H9 (cell line): ENCODE results near the gene ACAP1. TPM values are rescaled to one million over a fixed set of nuclear protein-coding genes. Genes with fewer than 3 reads are reported as not detected.
A peak's percentile ranks its signal among the peaks of the same experiment; 100 is the strongest.

Source experiments
- DNase-seq: peaks from one replicate; pipeline ENCODE4 v3.0.0-alpha.2; 2017
- H2AFZ ChIP-seq: one replicate; pipeline ENCODE4 v1.6.1; 2013; ENCODE audit warnings: mild to moderate bottlenecking, low read length, control low read depth, moderate library complexity
- H2AK5ac ChIP-seq: 2 replicates; pipeline ENCODE4 v1.6.1; 2013; ENCODE audit warnings: low read length, control low read depth, mixed read lengths; ENCODE audit not compliant: insufficient read length
- H2BK120ac ChIP-seq: one replicate; pipeline ENCODE4 v1.6.1; 2013; ENCODE audit warnings: low read depth, mild to moderate bottlenecking, low read length, control low read depth, inconsistent platforms; ENCODE audit not compliant: poor library complexity, severe bottlenecking
- H2BK12ac ChIP-seq: 2 replicates; pipeline ENCODE4 v1.6.1; 2013; ENCODE audit warnings: low read length, control low read depth, mixed read lengths, low read depth; ENCODE audit not compliant: insufficient read length
- H2BK15ac ChIP-seq: 2 replicates; pipeline ENCODE4 v1.6.1; 2013; ENCODE audit warnings: low read depth, low read length, control low read depth
- H2BK20ac ChIP-seq: one replicate; pipeline ENCODE4 v1.6.1; 2013; ENCODE audit warnings: low read depth, mild to moderate bottlenecking, low read length, control low read depth, inconsistent platforms; ENCODE audit not compliant: poor library complexity, severe bottlenecking
- H2BK5ac ChIP-seq: 2 replicates; pipeline ENCODE4 v1.6.1; 2013; ENCODE audit warnings: low read length, control low read depth, mixed read lengths; ENCODE audit not compliant: insufficient read length
- H3K14ac ChIP-seq: 2 replicates; pipeline ENCODE4 v1.6.1; 2013; ENCODE audit warnings: low read length, control low read depth; ENCODE audit not compliant: insufficient read depth
- H3K18ac ChIP-seq: 2 replicates; pipeline ENCODE4 v1.6.1; 2013; ENCODE audit warnings: low read depth, mild to moderate bottlenecking, mixed read lengths, low read length, control low read depth; ENCODE audit not compliant: insufficient read length
- H3K23ac ChIP-seq: 2 replicates; pipeline ENCODE4 v1.6.1; 2013; ENCODE audit warnings: low read length, control low read depth, mixed read lengths, low read depth; ENCODE audit not compliant: insufficient read length
- H3K23me2 ChIP-seq: 2 replicates; pipeline ENCODE4 v1.6.1; 2013; ENCODE audit warnings: low read depth, mild to moderate bottlenecking, mixed read lengths, low read length, control low read depth; ENCODE audit not compliant: insufficient read length, poor library complexity, severe bottlenecking
- H3K27ac ChIP-seq: 2 replicates; pipeline ENCODE4 v1.5.1; 2013; ENCODE audit warnings: low read length, control low read depth, mixed read lengths, low read depth; ENCODE audit not compliant: insufficient read length
- H3K27me3 ChIP-seq: 2 replicates; pipeline ENCODE4 v1.6.1; 2013; ENCODE audit warnings: low read length, control low read depth, inconsistent platforms; ENCODE audit not compliant: insufficient read depth
- H3K4ac ChIP-seq: 2 replicates; pipeline ENCODE4 v1.6.1; 2013; ENCODE audit warnings: low read depth, mild to moderate bottlenecking, control low read depth, inconsistent platforms, low read length, moderate library complexity
- H3K4me1 ChIP-seq: 2 replicates; pipeline ENCODE4 v1.6.1; 2013; ENCODE audit warnings: low read length, control low read depth, inconsistent platforms; ENCODE audit not compliant: insufficient read depth
- H3K4me2 ChIP-seq: 2 replicates; pipeline ENCODE4 v1.6.1; 2013; ENCODE audit warnings: low read length, control low read depth, mixed read lengths; ENCODE audit not compliant: insufficient read length, insufficient read depth
- H3K56ac ChIP-seq: 2 replicates; pipeline ENCODE4 v1.6.1; 2013; ENCODE audit warnings: low read depth, mild to moderate bottlenecking, mixed read lengths, low read length, control low read depth; ENCODE audit not compliant: insufficient read length
- H3K79me1 ChIP-seq: 2 replicates; pipeline ENCODE4 v1.6.1; 2013; ENCODE audit warnings: low read depth, mild to moderate bottlenecking, moderate library complexity, low read length, control low read depth, inconsistent platforms; ENCODE audit not compliant: insufficient read depth, poor library complexity, severe bottlenecking
- H3K79me2 ChIP-seq: 2 replicates; pipeline ENCODE4 v1.6.1; 2013; ENCODE audit warnings: low read length, control low read depth, inconsistent platforms; ENCODE audit not compliant: insufficient read depth
- H3K9ac ChIP-seq: 2 replicates; pipeline ENCODE4 v1.6.1; 2013; ENCODE audit warnings: low read length, control low read depth, mixed read lengths; ENCODE audit not compliant: insufficient read length; ENCODE audit errors: extremely low read depth
- H3K9me3 ChIP-seq: one replicate; pipeline ENCODE4 v1.6.1; 2013; ENCODE audit warnings: low read depth, low read length, inconsistent platforms; ENCODE audit not compliant: control insufficient read depth
- H3T11ph ChIP-seq: one replicate; pipeline ENCODE4 v1.6.1; 2013; ENCODE audit warnings: mild to moderate bottlenecking, low read length, control low read depth, inconsistent platforms
- H4K20me1 ChIP-seq: one replicate; pipeline ENCODE4 v1.6.1; 2013; ENCODE audit not compliant: control insufficient read depth, insufficient read length, insufficient read depth
- H4K5ac ChIP-seq: 2 replicates; pipeline ENCODE4 v1.6.1; 2013; ENCODE audit warnings: low read depth, mild to moderate bottlenecking, mixed read lengths, low read length, control low read depth; ENCODE audit not compliant: insufficient read length
- H4K8ac ChIP-seq: replicated peaks from 2 replicates; pipeline ENCODE4 v1.6.1; 2013; ENCODE audit warnings: low read length, control low read depth, mixed read lengths, low read depth; ENCODE audit not compliant: insufficient read length
- H4K91ac ChIP-seq: 2 replicates; pipeline ENCODE4 v1.6.1; 2013; ENCODE audit warnings: low read depth, mild to moderate bottlenecking, moderate library complexity, mixed read lengths, low read length, control low read depth; ENCODE audit not compliant: insufficient read length
- H3K27ac Mint-ChIP-seq, 3 experiments: 2 replicates in 2 of 3; 3 replicates in 1 of 3; pipeline ENCODE4 v1.8.0; 2020 to 2021; ENCODE audit warnings: mixed read lengths in 3 of 3, mild to moderate bottlenecking in 1 of 3, moderate library complexity in 1 of 3
- H3K27me3 Mint-ChIP-seq: 2 replicates; pipeline ENCODE4 v1.8.0; 2021; ENCODE audit warnings: low read depth, mild to moderate bottlenecking, moderate library complexity, mixed read lengths
- H3K36me3 Mint-ChIP-seq, 3 experiments: 2 replicates in 2 of 3; 3 replicates in 1 of 3; pipeline ENCODE4 v1.8.0; 2020 to 2021; ENCODE audit warnings: low read depth in 3 of 3, mixed read lengths in 3 of 3; ENCODE audit not compliant: insufficient read depth in 1 of 3
- H3K4me1 Mint-ChIP-seq, 2 experiments: 2 replicates each; pipeline ENCODE4 v1.8.0; 2020; ENCODE audit warnings: mixed read lengths in 2 of 2
- H3K4me3 Mint-ChIP-seq, 2 experiments: 2 replicates in 1 of 2; 3 replicates in 1 of 2; pipeline ENCODE4 v1.8.0; 2020 to 2021; ENCODE audit warnings: mild to moderate bottlenecking in 2 of 2, mixed read lengths in 2 of 2, moderate library complexity in 1 of 2
- H3K9me3 Mint-ChIP-seq, 2 experiments: 2 replicates in 1 of 2; 3 replicates in 1 of 2; pipeline ENCODE4 v1.8.0; 2020; ENCODE audit warnings: mild to moderate bottlenecking in 2 of 2, mixed read lengths in 2 of 2, moderate library complexity in 1 of 2
- CTCF ChIP-seq: fragments of 200-600 bp; sonication (generic); conservative IDR thresholded peaks from 3 replicates; pipeline ENCODE4 v1.8.0; 2021; ENCODE audit warnings: antibody characterized with exemption, mild to moderate bottlenecking
- WGBS: extraction: QIAGEN DNeasy Blood & Tissue Kit; methylation state at CpG from one replicate; pipeline ENCODE4 v1.1.7; 2013; ENCODE audit warnings: missing lambda C conversion rate, low lambda C conversion rate, mixed read lengths; ENCODE audit not compliant: insufficient read length; ENCODE audit errors: extremely low coverage; 5-methylcytosine and 5-hydroxymethylcytosine counted together
- total RNA-seq: library from RNA; stranded (reverse); gene quantifications from 2 replicates; pipeline ENCODE4 v1.2.1, GENCODE V29; 2021

Gene ACAP1
- total RNA-seq, 1 experiment from 2014 or later, result 18.2 TPM

GRCh38 chr17:7380855-7381683 is 44.7 kb downstream of the ACAP1 start, which contains the start of gene TNK1:
TNK1 (plus strand) TSS chr17:7381089; CDS start chr17:7382927, 1,838 bp downstream.
- no peaks in the 10 kb centered on the region for H3K79me1 ChIP-seq
- no peak within 1 kb of the TSS for H3K27ac ChIP-seq
- H2BK5ac ChIP-seq, result no peak within 1 kb of the TSS
- peak within 1 kb of the TSS; percentile 75 for H3K4me2 ChIP-seq
- Mint-ChIP-seq H3K4me3 (peak within 1 kb of the TSS; percentile 76 to 82), H3K27me3 (peaks cover 52% of the 10 kb centered on the region), H3K36me3 (peaks cover 5 to 15% (median 12%) of the 10 kb centered on the region in 3 experiments; a peak in 5 of 7 replicates), H3K9me3 (peaks cover 7% of the 10 kb centered on the region in 2 experiments), H3K27ac (peak within 1 kb of the TSS in 1 of 3 experiments; percentile 8; a peak in 1 of 7 replicates), H3K4me1 (peaks cover 21 to 25% of the 10 kb centered on the region in 2 experiments)
- H3K4me1 ChIP-seq, result no peaks in the 10 kb centered on the region
- no peak within 1 kb of the TSS for H4K91ac ChIP-seq
- H3K14ac ChIP-seq, result peak within 1 kb of the TSS; percentile 42
- no peaks in the 10 kb centered on the region for H3K9me3 ChIP-seq
- H3K56ac ChIP-seq, result no peak within 1 kb of the TSS
- no peaks in the 10 kb centered on the region for H4K20me1 ChIP-seq
- H3K79me2 ChIP-seq, result no peaks in the 10 kb centered on the region
- H3K23me2 ChIP-seq, result peaks cover 17% of the 10 kb centered on the region
- DNase-seq, result peak; percentile 74
- no peak for TF ChIP-seq CTCF
- H3K9ac ChIP-seq, result peak within 1 kb of the TSS; percentile 62
- H2AK5ac ChIP-seq, result no peak within 1 kb of the TSS
- peaks cover 11% of the 10 kb centered on the region; the same call in 1 of the 2 replicates for H3K27me3 ChIP-seq
- H2AFZ ChIP-seq, result peak within 1 kb of the TSS; percentile 53
- H2BK20ac ChIP-seq, result no peak within 1 kb of the TSS
- H3K4ac ChIP-seq, result no peak within 1 kb of the TSS
- no peak within 1 kb of the TSS for H2BK12ac ChIP-seq
- no peak within 1 kb of the TSS for H3T11ph ChIP-seq
- peak within 1 kb of the TSS; percentile 46 for H3K18ac ChIP-seq
- no CpG with 5 or more reads among the region's 52 CpGs for WGBS
- H4K8ac ChIP-seq, result no peak within 1 kb of the TSS
- H2BK15ac ChIP-seq, result no peak within 1 kb of the TSS; the same call in 1 of the 2 replicates
- H4K5ac ChIP-seq, result no peak within 1 kb of the TSS
- H3K23ac ChIP-seq, result no peak within 1 kb of the TSS
- no peak within 1 kb of the TSS for H2BK120ac ChIP-seq
